IPS-11a (cell line): ENCODE measurements around the gene TRAPPC3.
"Not testable (repeated sequence)": the region's sequence is repeated elsewhere in the genome, so short reads cannot be mapped to it uniquely, and the experiment has no call there.

ENCODE experiments used
- H3K4me3 ChIP-seq: one replicate; pipeline ENCODE4 v1.5.1; 2013; ENCODE audit warnings: low read depth, low read length, control low read depth

The TRAPPC3 gene

DNA sequence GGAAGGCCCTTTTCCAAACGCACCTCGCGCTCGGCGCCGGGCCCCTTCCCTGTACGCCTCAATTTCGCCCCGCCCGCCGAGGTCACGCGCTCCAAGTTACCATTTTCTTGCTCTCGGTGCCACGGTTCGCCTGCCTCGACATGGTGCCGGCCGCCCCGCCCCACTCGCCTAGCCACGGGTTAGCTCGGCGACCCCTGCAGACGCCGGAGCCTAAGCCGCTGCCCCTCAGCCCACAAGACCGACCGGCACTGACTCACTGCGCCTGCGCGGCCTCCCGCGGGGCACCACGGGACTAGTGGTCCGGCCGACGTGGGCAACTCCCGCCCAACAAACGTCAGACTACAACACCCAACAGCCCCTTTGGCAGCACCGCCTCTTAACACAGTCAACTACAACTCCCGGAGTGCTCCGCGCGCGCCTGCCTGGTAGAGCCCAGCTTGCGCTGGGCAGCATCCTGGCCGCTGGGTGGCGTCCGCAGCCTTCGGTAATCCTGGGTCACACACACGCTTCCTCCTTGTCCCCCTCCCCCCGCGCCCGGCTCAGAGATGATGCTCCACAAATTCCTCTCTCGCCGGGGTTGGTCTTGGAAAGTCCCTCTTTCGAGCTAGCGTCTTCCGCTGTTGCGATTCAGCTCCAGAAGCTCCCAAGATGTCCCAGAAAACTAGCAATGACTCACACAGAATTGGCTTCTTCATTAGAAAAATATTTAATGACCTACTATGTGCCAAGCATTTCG, at the start of gene TRAPPC3:
Gene TRAPPC3, minus strand, starts transcription at position 250 of the 736 bp plus-strand sequence. Its CDS starts 108 bp downstream, at position 142.
- H3K4me3 ChIP-seq, result peak within 1 kb of the TSS; percentile 79

DNA sequence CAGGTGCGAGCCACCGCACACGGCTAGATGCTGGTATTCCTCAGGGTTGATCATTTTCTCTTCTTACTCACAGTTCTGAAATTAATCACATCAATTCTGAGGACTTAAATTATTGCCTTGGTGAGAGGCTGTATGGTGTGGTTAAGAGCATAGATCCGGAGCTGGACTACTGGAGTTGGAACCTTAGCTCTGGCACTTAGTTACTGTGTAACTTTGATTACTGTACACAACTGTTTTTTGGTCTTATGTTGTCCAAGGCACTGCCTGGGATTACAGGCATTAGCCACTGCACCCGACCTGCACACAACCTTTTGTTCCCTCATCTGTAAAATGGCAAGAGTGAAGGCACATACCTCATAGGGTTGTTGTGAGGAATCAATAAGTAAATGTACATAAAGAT, 49.4 kb upstream of the TRAPPC3 start:
- no peak overlapping the region for H3K4me3 ChIP-seq

DNA sequence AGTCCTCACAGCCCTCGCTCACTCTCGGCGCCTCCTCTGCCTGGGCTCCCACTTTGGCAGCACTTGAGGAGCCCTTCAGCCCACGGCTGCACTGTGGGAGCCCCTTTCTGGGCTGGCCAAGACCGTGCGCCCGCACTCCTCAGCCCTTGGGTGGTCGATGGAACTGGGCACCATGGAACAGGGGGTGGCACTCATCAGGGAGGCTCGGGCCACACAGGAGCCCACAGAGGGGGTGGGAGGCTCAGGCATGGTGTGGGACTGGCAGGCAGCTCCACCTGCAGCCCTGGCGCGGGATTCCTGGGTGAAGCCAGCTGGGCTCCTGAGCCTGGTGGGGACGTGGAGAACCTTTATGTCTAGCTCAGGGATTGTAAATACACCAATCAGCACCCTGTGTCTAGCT, 47.5 kb upstream of the TRAPPC3 start:
- not testable (repeated sequence) for H3K4me3 ChIP-seq

DNA sequence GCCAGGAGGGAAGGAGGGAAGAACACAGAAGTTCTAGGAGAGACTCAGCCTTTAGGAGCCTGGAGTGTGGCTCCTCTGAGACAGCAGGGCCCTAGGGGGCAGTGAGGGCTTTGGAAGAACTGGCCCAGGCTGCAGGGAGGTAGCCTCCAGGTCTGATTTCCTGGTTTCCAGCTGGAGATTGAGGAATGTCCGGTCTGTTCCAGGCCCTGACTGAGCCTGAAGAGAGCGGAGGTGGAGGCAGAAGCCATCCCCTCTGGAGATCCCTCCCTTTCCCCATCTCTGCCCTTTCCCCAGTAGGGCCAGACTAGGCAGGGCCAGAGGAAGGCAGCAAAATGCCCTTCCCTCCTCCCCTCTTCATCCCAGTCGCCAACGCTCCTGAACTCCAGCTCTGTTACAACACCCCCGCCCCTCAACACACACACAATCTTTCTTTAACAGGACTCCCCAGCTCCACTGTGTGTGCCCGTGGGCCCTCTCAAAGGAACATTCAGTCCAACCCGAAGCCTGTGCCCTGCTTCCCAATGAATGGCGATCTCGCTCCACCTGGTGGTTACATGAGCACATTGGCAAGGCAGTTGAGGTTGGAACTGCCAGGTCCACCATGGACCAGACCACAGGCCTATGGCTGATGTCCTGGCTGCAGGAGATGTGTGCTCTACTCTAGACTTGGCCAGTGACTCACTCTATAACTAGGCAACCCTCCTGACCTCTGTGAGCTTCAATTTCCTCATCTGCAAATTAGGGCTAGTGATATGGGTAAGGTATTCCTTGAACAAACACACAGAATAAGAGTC, 38.7 kb upstream of the TRAPPC3 start:
- H3K4me3 ChIP-seq, result no peak overlapping the region

DNA sequence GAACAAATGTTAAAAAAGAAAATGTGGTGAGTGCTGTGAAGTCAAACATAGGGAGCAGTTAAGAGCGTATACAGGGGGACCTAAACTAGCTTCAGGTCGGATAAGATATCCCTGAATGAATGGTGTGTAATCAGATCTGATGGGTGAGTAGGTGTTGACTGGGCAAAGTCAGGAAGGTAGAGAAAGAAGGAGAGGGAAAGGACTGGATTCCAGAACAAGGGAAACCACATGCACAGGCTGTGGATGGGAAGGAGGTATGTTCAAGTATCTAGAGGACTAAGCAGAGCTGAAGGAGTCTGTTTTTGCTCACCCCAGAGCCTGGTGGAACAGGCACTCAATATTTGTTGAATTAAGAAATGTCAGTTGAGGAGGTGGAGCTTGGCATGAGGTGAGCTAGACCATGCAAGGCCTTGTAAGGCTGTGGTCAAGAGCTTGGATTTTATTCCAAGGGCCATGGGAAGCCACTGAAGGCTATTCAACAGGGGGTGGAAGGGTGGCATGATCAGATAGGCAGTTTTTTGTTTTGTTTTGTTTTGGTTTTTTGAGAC, 34.1 kb upstream of the TRAPPC3 start:
- no peak overlapping the region for H3K4me3 ChIP-seq

DNA sequence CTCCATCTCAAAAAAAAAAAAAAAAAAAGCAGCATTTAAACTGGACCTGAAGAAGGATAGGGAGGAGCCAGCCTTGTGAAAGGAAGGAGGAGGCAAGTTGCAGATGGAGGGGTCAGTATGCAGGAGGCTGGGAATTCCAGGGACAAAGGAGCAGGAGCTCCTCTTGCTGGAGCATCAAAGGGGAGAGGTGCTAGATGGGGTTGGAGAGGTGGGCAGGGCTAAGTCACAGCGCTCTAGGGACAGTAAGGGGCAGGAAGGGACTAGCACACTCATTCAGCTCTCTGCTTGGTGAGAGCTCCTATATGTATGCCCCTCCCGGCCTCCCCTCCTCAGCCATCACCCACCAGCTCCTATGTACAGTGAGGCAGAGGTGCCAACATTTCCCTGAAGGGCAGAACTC, 33.4 kb upstream of the TRAPPC3 start:
- H3K4me3 ChIP-seq, result no peak overlapping the region

DNA sequence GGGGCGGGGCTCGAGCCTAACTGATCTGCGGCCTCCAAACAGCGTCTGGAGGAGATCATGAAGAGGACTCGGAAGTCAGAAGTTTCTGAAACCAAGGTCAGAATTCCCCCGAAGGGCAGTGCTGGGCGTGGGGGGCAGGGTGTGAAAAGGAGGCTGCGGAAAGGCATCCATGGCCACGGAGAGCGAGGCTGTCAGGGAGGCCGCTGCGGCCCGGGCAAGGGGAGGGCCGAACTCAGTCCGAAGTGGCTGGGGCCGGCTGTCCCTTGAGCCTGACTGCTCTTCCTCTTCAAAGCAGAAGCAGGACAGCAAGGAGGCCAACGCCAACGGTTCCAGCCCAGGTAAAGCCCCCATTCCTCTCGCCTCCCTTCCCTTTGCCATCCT, 29.9 kb upstream of the TRAPPC3 start:
- no peak overlapping the region for H3K4me3 ChIP-seq

DNA sequence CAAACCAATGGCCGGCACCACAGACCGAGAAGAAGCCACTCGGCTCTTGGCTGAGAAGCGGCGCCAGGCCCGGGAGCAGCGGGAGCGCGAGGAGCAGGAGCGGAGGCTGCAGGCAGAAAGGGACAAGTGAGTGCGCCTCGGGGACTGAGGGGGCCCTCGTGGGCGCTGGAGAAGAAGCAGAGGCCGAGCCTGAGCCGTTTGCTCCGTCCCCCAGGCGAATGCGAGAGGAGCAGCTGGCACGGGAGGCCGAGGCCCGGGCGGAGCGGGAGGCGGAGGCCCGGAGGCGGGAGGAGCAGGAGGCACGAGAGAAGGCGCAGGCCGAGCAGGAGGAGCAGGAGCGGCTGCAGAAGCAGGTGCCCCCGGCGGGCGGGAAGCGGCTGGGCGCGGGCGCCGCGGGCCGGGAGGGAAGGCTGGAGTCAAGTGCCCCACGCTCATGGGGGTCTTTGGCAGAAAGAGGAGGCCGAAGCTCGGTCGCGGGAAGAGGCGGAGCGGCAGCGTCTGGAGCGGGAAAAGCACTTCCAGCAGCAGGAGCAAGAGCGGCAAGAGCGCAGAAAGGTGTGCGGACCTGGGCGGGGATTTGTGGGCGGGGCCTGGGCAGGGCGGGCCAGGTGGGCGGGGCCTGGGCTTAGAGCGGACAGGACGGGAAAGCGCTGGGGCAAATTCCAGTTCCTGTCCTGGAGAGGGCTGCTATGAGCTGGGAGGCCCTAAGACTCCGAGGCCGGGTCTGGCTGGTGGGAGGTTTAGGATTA, 29.4 kb upstream of the TRAPPC3 start:
- peak overlapping the region; percentile 34 for H3K4me3 ChIP-seq

DNA sequence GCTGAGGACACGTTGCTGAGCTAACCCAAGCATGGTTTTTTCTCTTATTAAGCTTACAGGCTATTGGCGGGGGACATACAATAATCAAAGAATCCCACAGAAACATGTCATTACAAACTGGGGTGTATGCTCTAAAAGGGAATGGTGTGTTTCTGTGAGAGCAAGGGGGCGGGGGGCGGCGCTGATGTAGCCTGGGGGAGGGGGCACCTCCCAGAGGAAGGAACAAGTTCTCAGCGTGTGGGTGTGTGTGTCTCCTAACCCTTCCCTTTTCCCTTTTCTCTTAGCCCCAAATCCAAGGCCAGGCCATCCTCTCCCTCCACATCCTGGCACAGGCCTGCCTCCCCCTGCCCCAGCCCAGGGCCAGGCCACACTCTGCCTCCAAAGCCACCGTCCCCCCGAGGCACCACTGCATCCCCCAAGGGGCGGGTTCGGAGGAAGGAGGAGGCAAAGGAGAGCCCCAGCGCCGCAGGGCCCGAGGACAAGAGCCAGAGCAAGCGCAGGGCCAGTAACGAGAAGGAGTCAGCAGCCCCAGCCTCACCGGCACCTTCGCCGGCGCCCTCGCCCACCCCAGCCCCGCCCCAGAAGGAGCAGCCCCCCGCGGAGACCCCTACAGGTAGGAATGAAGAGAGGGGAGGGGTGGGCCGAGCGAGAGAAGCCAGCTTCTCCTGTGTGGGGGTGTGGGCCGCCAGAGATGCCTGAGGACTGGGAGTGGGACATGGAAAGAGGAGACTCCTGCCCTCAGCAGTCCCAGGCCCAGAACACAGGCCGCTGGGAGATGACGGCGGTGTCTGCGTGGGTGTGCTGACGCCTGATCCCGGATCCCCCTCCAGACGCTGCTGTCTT, 28.5 kb upstream of the TRAPPC3 start:
- peak overlapping the region; percentile 34 for H3K4me3 ChIP-seq

DNA sequence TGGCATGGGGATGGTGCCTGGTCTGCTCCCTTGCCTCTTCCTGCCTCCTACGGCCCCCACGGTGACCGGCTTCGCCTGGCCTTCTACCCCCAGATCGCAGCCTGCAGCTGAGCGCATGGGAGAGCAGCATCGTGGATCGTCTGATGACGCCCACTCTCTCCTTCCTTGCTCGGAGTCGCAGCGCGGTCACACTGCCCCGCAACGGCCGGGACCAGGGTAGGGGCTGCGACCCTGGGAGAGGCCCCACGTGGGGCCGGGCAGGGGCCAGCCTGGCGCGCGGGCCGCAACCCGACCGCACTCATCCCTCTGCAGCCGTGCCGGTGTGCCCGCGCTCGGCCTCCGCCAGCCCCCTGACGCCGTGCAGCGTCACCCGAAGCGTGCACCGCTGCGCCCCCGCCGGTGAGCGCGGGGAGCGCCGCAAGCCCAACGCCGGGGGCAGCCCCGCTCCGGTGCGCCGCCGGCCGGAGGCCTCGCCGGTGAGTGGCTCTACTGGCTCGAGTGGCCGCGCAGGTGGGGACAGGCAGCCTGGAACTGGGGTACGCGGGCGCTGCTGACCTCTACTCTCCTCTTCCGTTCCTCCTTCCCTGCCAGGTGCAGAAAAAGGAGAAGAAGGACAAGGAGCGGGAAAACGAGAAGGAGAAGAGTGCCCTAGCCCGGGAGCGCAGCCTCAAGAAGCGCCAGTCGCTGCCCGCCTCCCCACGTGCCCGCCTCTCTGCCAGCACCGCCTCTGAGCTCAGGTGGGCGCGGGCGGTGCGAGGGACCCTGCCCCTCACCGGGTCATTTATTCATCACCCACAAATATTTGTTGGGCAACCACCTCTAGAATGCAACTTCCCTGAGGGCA, 27.0 kb upstream of the TRAPPC3 start:
- no peak overlapping the region for H3K4me3 ChIP-seq

DNA sequence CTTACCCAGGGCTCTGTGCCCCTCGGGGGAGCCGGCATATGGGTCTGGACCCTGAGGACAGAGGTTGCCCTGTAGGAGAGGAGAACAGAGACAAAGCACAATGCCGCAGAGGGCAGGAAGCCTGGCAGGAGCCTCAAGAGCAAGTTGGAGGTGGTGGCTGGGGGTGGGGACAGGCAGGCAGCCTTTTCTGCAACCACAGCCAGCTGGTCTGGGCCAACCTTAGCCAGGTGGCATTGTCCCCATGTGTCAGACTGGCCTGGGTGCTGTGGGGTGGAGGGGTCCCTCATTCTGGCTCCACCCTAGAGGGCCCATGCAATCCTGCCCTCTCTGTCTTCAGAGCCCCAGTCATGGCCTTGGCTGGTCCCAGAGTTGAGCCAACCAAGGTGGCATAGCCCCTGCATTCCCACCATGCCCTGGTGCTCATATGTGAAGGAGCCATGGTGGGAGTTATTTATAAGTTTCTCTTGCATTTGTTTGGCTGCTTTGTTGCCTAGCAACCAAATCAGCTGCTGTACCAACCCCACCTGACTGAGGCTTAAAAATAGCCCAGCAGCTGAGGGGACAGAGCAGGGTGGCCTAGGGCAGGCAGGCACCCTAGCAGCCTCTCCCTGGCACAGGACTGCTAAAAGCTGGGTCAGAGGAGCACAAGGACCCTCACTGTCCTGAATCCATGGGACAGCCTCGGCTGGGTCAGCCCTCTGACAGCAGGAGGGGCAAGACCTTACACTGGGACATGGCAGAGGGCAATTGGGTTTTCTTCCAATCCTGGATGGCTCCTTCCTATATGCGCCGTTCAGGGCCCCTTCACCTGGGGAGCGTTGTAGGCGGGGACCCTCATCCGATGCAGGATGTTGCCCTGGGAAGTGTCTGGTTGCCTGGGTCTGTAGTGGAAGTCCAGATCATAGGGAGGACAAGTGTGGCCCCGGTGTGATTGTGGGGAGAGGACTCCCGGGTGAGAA, 26.1 kb upstream of the TRAPPC3 start:
- H3K4me3 ChIP-seq, result no peak overlapping the region

DNA sequence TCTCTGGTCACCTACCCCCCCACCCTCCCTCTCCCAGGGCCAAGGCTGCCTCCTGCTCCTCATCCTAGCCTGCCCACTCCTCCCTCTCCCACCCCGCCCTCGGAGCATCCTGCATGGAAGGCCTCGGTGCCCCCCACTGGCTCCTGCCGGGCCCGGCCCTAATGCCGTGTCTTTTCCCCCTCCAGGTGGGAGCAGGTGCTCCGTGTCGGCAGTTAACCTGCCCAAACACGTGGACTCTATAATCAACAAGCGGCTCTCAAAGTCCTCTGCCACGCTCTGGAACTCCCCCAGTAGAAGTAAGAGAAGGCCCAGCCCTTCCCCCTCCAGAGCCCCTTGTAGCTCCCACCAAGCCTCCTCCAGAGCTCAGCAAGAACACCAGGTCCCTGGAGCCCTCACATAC, 25.4 kb upstream of the TRAPPC3 start:
- H3K4me3 ChIP-seq, result no peak overlapping the region

DNA sequence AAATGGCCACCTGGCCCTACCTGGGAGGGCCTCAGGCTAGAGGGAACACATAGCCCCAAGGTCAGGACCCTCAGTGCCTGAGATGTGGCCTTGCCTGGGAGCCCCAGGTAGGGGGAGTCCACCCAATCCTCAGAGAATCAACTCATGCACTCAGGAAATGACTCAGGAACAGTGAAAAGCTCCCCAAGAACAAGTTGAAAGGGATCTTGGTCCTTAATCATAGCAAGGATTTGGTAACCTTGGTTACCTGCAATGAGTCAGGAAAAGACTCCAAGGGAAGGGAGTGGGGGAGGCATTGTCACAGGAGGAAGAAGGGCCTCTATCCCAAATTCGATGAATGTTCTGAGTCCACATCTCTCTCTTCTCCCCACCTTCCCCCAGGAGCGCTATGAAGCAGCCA, 23.7 kb upstream of the TRAPPC3 start:
- no peak overlapping the region for H3K4me3 ChIP-seq

DNA sequence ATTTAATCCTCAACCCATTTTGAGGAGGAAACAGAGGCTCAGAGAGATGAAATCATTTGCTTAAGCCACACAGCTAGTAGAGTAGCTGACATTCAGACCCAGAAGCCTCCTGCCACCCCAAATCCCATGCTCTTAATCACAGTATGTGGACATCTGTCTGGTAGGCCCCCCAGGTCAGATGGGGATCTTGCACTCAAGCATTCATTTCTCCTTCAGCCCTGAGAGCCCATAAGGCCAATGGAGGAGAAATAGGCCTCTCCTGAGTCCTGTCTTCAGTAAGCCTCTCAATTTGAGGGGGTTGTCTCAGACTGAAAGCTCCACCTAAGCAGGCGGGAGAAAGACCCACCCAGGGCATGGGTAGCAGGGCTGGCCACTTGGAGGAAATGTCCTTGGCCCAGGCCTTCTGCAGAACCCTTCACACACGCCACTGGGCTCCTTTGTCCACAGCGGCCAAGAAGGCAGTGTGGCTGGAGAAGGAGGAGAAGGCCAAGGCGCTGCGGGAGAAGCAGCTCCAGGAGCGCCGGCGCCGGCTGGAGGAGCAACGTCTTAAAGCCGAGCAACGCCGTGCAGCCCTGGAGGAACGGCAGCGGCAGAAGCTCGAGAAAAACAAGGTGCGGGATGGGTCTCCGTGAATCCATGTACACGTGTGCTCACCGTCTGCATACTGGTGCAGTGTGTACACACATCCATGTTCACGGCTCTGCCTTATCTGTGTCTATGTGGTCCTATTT, 22.9 kb upstream of the TRAPPC3 start:
- H3K4me3 ChIP-seq, result no peak overlapping the region

DNA sequence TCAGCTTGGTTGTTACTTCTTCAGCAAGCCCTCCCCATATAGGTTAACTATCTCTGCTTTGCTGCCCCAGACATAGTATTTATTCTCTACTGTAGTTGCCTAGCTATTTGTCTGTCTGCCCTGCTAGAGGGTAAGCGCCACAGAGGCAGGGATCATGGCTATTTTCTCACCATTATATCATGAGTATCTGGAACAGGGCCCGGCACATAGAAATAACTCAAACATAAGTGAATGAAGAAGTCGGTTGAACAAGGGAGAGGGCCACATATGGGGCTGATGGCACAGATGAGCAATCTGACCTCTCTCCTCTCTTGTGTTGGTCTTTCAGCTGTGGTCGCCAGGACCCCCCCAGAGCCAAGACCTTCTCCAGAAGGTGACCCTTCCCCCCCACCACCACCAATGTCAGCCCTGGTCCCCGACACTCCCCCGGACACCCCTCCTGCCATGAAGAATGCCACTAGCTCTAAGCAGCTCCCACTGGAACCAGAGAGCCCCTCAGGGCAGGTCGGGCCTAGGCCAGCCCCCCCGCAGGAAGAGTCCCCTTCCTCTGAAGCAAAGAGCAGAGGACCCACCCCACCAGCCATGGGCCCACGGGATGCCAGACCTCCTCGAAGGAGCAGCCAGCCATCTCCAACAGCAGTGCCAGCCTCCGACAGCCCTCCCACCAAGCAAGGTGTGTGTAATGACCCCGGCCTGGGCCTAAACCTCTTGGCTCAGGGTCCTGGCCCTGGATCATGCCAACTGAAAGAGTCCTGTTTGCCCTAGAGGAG, 21.5 kb upstream of the TRAPPC3 start:
- H3K4me3 ChIP-seq, result no peak overlapping the region

DNA sequence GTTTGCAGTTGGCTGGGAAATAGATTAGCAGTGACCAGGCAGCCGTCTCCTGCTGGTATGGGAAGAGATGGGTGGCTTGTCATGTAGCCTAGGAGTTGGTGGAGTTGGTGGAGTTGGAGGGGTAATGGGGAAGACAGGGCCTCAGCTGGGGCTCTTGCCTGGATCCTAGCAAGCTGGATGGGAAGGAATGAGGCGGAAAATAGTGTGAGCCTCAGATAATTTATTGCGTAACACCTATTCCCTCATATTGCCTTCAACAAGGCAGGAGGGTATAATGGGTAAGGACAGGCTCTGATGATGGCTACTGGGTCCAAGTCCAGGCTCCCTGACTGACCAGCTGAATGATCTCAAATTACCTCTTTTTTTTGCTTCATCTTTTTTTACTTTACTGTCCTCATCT, 19.2 kb upstream of the TRAPPC3 start:
- no peak overlapping the region for H3K4me3 ChIP-seq
